ENCODE data around the gene GRID1. TPM values are rescaled to one million over a fixed set of nuclear protein-coding genes. Genes with fewer than 3 reads are reported as not detected.
"Not testable (repeated sequence)": the region's sequence is repeated elsewhere in the genome, so short reads cannot be mapped to it uniquely, and the experiment has no call there.

Gene GRID1
- total RNA-seq, 2 donors from 2014 or later, result 0.31 to 1.0 TPM

DNA sequence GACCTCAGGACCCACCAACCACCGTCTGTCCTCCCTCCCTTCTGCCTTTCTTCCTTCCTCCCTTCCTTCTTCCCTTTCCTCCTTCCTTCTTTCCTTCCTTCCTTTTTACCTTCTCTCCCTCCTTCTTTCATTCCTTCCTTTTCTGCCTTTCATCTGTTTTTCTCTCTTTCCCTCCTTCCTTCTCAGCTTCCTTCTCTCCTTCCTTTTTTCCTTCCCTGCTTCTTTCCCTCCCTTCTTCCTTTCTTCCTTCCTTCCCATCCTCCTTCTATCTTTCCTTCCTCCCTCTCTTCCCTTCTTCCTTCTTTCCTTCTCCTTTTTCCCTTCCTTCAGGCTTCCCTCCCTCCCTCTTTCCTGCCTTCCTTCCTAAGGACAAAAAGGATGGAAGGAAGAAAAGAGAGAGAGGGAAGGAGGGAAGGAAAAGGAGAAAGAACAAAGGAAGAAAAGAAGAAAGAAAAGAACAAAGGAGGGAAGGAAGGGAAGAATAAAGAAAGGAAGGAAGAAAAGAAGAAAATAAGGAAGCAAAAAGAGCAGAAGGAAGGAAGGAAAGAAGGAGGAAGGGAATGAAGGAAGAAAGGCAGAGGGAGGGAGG lies 405.0 kb downstream of the GRID1 start:
- no peak for ATAC-seq

DNA sequence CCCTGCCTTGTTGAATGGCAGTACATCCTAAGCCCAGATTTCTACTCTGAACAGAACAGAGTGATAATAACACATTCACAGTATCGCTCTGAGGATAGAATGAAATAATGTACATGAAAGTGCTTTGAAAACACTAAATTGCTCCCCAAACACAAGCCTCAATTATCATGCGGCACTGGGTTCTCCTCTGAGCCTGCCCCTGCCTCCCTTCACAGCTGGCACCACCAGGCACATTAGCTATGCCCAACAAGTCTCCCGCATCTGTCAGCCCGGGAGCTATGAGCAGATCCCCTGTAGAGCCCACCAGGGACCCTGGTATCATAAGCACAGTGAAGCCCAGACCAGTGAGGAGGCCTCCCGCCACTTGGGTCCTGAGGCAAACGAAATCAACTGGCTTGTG lies 405.5 kb downstream of the GRID1 start:
- DNase-seq (no peak), ATAC-seq (no peak)
- intact Hi-C loops (cut with DNase I, micrococcal nuclease), result no loop called here

More for the DNA sequence above, 405.0 kb downstream of the GRID1 start:
- intact Hi-C loops (cut with DNase I, micrococcal nuclease), result no loop called here
- DNase-seq, result no peak

DNA sequence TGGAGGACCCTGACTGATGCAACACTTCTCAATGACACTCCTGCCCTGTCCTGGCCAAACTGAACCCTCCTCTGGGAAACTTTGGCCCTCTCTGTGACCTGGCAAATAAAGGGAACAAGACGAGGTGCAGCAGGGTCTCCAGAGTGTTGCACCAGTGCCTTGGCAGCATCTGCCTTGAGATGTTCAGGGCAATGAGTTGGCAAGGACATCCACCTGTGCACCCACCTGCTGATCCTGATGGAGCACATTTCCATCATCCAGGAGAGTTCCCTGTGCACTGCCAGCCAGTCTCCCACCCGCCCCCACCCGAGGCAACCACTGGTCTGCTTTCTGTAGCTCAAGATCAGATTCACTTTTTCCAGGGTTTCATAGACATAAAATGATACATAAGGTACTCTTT lies 407.4 kb downstream of the GRID1 start:
- ATAC-seq (no peak), DNase-seq (no peak)
- intact Hi-C loops (cut with DNase I, micrococcal nuclease), result no loop called here

DNA sequence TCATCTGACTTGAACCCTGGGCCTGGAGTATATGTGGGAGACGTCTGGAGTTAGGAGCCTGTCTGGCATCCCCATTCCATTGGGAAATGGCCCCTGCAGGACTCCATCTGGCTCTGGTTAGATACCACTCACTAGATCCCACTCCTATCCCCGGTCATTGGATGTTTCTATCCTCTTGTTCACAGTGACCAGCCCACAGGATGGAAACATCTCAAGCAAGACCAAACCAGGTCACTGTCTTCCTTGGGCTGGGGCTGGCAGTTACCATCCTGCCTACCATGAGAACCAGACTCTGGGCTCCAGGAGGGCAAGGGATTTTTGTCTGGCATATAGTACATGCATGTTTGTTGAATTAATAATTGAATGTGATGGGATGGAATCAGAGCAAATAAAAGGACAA lies 415.7 kb downstream of the GRID1 start:
- no peak for ATAC-seq
- intact Hi-C loops (cut with DNase I, micrococcal nuclease), result no loop called here
- no peak for DNase-seq

DNA sequence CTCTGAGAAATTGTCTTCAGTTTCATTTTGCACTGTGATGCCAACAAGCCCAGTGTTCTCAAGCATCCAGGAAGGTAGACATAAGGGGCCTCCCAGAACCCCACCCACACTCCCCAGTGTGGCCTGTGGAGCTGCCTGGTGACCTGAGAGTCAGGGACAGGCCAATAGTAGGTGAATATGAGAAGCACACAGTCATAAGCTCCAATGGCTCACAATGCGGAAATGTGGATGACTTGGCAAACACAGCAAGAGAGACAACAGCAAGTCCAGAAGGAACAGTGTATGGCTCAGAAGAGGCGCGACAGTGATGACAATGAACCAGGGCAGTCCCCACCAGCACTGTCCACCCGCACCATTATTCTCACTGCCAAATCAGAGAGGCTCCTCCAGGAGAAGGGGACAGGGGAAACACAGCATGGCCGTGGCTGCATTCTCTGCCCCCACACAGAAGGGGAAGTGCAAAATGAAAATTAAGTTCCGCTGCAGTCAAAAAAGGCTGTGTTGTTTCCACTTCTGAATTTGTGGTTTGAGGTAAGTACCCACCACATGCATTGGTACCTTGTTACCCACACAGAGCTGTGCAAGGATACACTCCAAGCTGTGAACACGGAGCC lies 419.8 kb downstream of the GRID1 start:
- ATAC-seq (no peak), DNase-seq (no peak)
- intact Hi-C loops (cut with DNase I, micrococcal nuclease), result no loop called here

DNA sequence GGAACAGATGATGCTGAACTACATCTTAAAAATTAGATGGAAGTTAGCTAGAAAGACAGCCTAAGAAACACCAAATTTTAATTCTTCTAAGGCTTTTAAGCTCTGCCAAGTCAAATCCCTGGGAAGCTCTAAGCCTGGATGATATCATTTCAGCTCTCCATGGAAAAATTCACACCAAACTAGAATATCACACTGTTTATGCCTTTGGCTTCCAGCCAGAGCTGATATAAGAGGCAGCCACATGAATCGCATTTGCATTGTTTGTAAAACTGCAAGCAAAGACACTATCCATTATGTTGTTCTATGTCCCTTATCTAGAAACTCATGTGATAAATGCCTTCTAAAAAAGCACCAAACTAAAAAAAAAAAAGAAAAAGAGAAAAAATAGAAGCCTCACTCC lies 430.4 kb downstream of the GRID1 start:
- intact Hi-C loops (cut with DNase I, micrococcal nuclease), result no loop called here
- ATAC-seq, result no peak
- no peak for DNase-seq

DNA sequence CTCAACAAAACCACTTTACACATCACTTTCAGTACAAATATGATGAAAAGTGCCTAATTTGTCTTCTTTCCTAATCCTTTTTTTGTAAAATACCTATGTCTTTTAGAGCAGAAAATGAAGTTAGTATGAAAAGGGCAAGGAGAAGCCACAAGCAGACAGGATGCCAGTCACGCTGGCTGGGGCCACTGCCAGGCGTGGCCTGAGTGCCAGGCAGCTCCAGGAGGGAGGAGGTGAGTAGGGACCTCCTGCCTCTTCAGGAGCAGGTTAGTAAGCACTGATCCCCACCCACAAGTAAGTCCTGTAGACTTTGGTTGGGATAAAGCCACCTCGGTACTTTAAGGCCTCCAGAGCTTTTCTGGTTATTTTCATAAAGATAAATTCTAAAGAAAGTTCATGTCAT lies 432.0 kb downstream of the GRID1 start:
- DNase-seq (no peak), ATAC-seq (no peak)
- intact Hi-C loops (cut with DNase I, micrococcal nuclease), result no loop called here

DNA sequence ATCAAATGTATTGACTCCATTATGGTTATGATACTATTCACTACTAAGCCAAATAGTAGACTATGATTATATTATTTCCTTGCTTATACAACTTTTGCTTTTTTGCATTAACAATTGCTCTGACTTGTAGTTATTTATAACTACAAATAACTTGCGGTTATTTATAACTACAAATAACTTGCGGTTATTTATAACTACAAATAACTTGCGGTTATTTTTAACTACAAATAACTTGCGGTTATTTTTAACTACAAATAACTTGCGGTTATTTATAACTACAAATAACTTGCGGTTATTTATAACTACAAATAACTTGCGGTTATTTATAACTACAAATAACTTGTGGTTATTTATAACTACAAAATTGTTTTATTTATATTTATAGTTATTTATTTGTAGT lies 436.6 kb downstream of the GRID1 start:
- DNase-seq; intact Hi-C loops (cut with DNase I, micrococcal nuclease); ATAC-seq: not testable (repeated sequence)

DNA sequence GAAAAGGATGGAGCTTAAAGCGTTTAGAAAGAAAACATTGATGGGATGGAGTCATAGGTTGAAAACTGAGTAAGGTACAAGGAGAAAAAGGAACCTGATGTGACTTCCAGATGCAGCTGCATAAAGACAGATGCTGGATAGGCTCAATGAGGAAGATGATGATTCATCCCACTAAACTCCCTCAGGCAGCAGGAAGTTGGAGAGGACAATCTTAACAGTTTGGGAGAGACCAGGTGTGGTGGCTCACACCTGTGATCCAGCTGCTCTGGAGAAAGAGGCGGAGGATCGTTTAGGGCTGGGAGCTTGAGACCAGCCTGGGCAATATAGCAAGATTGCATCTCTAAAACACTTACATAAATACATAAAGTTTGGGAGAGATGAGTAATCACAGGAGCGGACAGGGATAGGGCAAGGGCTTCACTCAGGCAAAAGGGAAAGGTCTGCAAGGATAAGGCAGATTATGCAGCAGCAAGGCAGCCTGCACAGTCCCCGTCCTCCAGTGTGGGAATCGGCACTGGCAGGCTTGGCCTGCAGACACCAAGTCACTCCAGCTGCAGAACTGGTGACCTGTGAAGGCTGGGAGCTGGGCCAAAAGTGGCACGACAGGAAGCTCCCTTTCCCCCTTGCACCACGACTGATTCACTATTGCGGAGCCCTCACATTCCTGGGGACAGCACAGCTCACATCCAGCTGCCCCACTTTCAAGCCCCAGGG lies 438.5 kb downstream of the GRID1 start:
- intact Hi-C loops (cut with DNase I, micrococcal nuclease), result no loop called here
- ATAC-seq, result peak; percentile 53
- no peak for DNase-seq

DNA sequence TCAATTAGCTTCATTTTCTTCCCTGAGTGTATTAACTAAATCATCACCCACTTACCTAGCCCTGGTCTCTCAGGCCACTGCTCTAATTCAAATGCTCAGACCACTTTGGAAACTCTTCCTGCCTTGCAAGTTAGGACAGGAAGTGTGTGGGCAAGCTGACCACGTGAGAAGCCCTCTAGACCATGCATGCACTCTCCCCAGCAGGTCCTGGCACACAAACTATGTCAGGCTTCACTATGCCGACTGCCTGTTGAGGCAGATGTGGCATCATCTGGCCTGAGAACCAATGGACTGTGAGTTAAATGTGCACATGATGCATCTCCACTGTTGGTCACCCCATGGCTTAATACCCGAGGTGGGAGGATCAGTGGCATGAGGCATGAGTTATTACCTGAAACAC lies 439.6 kb downstream of the GRID1 start:
- intact Hi-C loops (cut with DNase I, micrococcal nuclease), result no loop called here
- ATAC-seq (no peak), DNase-seq (no peak)

DNA sequence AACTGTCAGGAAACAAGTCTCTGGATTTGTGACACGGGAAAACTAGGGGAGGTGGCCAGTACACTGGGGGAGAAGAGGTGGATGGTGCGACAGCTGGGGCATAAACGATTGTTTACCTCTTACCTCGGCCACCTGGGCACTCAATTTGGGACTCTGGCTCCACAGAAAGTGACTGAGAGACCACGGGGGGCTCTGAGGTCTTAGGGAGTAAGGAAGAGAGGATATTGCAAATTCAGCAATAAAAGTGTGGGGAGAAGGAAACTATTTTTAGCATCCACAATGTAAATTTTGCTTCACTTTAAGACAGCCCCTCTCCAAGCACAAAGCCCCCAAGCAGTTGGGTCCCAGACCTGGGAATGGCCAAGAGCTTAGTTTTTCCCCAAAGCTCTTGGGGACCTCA lies 440.5 kb downstream of the GRID1 start:
- no peak for DNase-seq
- intact Hi-C loops (cut with DNase I, micrococcal nuclease), result no loop called here
- ATAC-seq, result no peak

DNA sequence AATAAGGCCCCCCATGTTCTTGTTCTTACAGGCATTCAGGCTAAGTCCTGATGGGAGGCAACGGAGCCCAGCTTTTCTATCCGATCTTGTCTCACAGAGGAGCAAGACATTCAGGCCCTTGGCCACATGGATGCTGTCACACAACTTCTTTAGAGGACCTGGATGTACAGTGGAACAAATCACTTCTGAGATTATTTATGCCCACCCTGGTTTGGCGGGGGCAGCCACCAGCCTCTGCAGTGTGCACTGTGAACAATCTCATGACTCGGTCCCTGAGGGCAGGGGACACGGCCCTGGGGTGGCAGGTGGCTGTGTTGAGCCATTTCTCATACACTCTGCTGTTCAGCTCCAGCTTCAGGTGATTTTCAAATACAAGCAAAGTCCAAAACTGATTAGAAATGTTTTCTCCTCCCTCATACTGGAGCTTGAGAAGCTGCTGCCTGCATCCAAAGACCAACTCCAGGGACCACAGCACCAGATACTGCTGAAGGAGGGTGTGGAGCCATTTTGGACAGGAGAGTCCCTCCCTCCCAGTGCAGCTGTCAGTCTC lies 441.3 kb downstream of the GRID1 start:
- DNase-seq (no peak), ATAC-seq (no peak)
- intact Hi-C loops (cut with DNase I, micrococcal nuclease), result no loop called here

DNA sequence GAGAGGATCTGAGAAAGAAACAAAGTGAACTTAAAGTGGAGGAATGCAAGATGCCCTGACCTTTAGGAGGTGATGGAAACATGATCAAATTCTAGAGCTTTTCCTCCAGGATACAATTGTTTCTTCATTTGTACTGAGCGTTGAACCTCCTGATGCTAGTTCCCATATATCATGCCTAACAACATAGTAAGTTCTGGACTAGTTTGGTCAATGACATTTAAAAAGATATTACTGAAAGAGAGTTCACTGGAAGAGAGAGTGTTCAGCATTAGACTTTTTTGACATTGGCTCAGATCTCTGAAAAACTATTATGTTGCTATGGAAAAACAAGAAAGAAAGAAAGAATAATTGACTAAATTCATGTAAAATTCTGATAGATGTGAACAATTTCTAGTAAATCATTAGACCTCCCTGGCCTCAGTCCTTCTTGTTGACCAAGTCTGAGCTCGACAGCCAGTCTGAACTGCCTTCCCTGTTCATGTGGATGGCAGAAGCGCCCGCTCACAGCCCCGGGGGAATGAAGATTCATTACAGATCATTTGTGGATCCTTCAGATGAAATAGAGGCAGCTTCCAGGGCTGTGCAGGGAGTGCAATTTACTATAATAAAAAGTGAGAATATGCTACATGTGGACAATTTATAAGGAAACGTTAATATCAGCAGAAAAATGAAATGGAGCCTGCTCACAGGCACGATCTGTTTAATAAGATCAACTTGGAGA lies 442.1 kb downstream of the GRID1 start:
- ATAC-seq, result no peak
- no peak for DNase-seq
- intact Hi-C loops (cut with DNase I, micrococcal nuclease), result no loop called here

DNA sequence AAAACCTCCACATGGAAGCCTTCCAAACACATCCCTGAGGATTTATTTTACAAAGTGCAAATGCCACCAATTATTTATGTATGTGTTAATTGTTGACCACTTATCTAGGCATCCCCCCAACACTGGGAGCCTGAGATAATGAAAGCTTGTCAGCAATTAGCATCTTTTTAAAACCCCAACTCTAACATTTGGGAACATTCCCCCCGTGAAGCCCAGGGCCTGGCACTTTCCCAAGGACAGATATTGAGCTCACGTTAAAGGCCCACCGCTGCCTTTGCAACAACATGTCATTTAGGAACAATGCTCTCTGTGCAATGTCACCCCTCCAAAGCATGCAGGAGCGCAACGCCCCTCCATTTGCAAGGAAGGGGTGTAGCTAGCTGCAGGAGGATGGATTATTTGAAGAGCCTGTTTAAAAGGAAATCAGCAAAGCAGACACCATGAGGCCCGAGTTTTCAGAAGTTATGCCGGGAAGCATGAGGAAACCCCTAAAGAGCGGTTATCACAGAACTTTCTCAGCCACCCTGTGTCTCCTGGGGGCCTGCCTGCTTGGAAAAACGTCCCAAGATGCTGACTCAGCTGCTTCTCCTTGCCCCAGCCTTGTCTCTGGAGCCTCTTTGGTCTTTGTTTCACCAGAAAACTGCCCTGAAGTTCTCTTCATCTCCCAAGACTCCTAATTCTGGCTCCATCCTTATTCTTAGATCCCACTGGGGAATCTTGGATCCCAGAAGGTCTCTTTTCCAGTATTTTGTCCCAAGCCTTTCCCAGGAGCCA lies 444.1 kb downstream of the GRID1 start:
- no peak for ATAC-seq
- no peak for DNase-seq
- intact Hi-C loops (cut with DNase I, micrococcal nuclease), result no loop called here

DNA sequence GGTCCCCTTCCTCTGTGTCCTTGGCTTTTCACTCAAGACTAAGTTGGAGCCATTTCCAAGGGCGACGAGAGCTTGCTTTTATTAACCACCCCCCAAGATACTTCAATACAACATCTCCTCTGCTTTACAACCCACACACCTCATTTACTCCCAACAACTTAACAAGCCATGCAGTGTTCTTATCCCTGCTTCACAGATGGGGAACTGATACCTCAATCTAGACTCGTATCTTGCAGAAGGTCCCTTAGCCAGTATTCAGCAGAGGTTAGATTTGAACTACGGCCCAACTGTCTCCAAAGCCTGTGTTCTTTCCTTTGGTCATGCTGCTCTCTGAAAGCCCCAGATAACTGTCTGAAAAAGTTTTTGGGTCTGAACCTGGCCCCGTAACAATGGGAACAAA lies 444.8 kb downstream of the GRID1 start:
- no peak for DNase-seq
- intact Hi-C loops (cut with DNase I, micrococcal nuclease), result no loop called here
- ATAC-seq, result no peak

DNA sequence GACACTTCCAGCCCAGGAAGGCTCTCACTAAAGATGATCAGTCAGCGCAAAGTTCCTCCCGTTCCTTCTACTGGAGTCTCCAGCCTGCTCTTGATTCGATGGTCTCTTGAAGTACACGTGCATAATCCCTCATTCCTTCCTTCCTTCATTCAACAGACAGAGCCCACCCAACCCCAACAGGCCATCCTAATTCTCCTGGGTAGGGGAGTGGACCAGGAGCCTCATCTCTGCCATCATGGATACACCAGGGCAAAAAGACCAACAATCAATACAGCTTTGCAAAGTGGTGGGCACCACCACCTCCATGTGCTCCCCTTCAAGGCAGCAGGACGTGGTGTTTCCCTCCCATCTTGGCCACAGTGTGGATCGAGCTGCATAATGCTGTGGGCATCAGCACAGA lies 446.3 kb downstream of the GRID1 start:
- DNase-seq (no peak), ATAC-seq (no peak)
- intact Hi-C loops (cut with DNase I, micrococcal nuclease), result no loop called here

DNA sequence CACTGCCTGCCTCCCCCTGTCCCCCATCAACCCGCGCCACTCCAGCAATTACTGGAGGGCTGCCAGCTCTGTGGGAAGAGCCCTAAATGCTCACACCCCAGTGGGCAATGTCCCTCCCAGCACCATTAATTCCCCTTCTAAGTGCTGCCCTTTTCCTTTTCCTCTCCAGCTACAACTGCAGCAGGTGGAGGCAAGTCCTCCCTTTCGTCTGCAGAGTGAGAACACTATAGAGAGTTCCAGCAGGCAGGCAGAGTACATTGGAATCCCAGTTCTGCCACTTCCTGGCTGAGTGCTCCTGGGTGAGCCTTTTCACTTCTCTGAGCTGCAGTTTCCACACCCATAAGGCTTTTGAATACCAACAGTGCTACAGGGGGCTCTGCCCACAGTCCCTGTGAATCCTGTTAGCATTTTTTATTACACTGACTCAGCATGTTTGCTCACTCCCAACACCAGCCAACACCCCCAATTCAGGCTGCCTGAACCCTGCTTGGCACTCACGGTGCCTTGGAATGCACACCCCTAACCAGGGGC lies 447.0 kb downstream of the GRID1 start:
- no peak for ATAC-seq
- DNase-seq, result no peak
- intact Hi-C loops (cut with DNase I, micrococcal nuclease), result no loop called here

DNA sequence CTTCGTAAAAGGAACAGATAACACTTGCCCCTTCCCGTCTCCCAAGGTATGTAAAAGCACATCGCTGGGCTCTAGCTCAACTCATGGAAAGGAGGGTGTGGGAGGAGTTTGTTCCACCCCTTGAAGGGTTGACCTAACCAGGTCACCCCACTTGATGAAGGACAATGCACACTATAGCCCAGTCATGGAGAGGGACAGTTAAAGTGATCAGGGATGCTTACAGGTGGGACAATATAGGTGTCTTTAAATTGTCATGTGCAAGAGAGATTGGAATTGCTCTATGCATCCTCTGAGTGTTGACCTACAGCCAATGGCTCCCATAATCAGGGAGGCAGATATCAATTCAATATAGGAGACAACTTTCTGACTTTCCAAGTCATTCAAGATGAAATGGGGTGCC lies 448.2 kb downstream of the GRID1 start:
- DNase-seq (no peak), ATAC-seq (no peak)
- intact Hi-C loops (cut with DNase I, micrococcal nuclease), result no loop called here

DNA sequence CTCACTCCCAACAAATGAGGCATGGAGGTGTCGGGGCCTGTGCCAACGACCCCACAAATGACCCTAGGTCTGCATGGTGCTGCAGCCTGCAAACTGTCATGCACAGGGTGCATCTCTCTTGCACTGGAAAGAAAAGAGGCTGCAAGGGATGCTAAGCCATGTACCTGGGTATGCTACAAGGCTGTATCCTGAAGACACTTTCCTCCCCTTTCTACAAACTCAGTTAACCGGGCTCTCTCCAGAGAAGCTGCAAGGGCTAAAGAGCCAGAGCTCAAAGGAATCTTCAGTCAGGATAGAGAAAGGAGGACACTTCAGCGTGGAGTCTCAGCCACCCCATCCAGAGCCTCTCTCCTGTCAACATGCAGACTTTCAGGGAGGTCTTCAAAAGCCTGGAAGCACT lies 449.0 kb downstream of the GRID1 start:
- DNase-seq, result no peak
- intact Hi-C loops (cut with DNase I, micrococcal nuclease), result no loop called here
- no peak for ATAC-seq
